GM23338 (cell line): ENCODE measurements around the gene LINGO4. TPM values are rescaled to one million over a fixed set of nuclear protein-coding genes. Genes with fewer than 3 reads are reported as not detected.

Experiments used
- ATAC-seq: fragments of 200-7000 bp; cut with Tn5 transposase; 3 replicates; pipeline ENCODE4 v1.9.1; 2020
- DNase-seq: peaks from one replicate; pipeline ENCODE4 v3.0.0-alpha.2; 2015; ENCODE audit warnings: low spot score
- H2AFZ ChIP-seq: fragments of 200-600 bp; sonication (generic); 2 replicates; pipeline ENCODE4 v1.8.0; 2016; ENCODE audit warnings: antibody characterized with exemption, mild to moderate bottlenecking, moderate library complexity
- H3F3A ChIP-seq: fragments of 200-600 bp; sonication (generic); replicated peaks from 2 replicates; pipeline ENCODE4 v1.8.0; 2017; ENCODE audit warnings: antibody characterized with exemption, mixed run types, low read depth
- H3K27ac ChIP-seq: fragments of 200-600 bp; sonication (generic); 2 replicates; pipeline ENCODE4 v1.6.1; 2016; ENCODE audit warnings: low read depth
- H3K27me3 ChIP-seq: fragments of 200-600 bp; sonication (generic); 2 replicates; pipeline ENCODE4 v1.8.0; 2016; ENCODE audit warnings: mild to moderate bottlenecking, mixed run types, moderate library complexity; ENCODE audit not compliant: insufficient read depth
- H3K36me3 ChIP-seq: fragments of 200-600 bp; sonication (generic); 2 replicates; pipeline ENCODE4 v1.8.0; 2016; ENCODE audit warnings: mild to moderate bottlenecking; ENCODE audit not compliant: insufficient read depth
- H3K4me1 ChIP-seq: fragments of 200-600 bp; sonication (generic); 2 replicates; pipeline ENCODE4 v1.8.0; 2016; ENCODE audit warnings: mild to moderate bottlenecking, moderate library complexity; ENCODE audit not compliant: insufficient read depth
- H3K4me2 ChIP-seq: fragments of 200-600 bp; sonication (generic); 2 replicates; pipeline ENCODE4 v1.7.1; 2017; ENCODE audit warnings: mixed run types
- H3K4me3 ChIP-seq: fragments of 200-600 bp; sonication (generic); 2 replicates; pipeline ENCODE4 v1.6.1; 2016; ENCODE audit warnings: mixed run types
- H3K79me2 ChIP-seq: fragments of 200-600 bp; sonication (generic); replicated peaks from 2 replicates; pipeline ENCODE4 v1.8.0; 2017; ENCODE audit warnings: mild to moderate bottlenecking; ENCODE audit not compliant: insufficient read depth
- H3K9me2 ChIP-seq: fragments of 200-600 bp; sonication (generic); 2 replicates; pipeline ENCODE4 v1.8.0; 2017; ENCODE audit not compliant: insufficient read depth
- H4K20me1 ChIP-seq: fragments of 200-600 bp; sonication (generic); replicated peaks from 2 replicates; pipeline ENCODE4 v1.8.0; 2017; ENCODE audit warnings: mild to moderate bottlenecking; ENCODE audit not compliant: insufficient read depth
- H3K27ac Mint-ChIP-seq: 2 replicates; pipeline ENCODE4 v1.8.0; 2020; ENCODE audit warnings: inconsistent platforms, mild to moderate bottlenecking, moderate library complexity, mixed read lengths
- H3K27me3 Mint-ChIP-seq: 3 replicates; pipeline ENCODE4 v1.8.0; 2022; ENCODE audit warnings: low read depth, mild to moderate bottlenecking, moderate library complexity, mixed read lengths, inconsistent platforms; ENCODE audit not compliant: insufficient read depth, poor library complexity
- H3K36me3 Mint-ChIP-seq: 3 replicates; pipeline ENCODE4 v1.8.0; 2021; ENCODE audit warnings: low read depth, mild to moderate bottlenecking, inconsistent platforms, moderate library complexity, mixed read lengths
- H3K4me1 Mint-ChIP-seq: 3 replicates; pipeline ENCODE4 v1.8.0; 2020; ENCODE audit warnings: mild to moderate bottlenecking, inconsistent platforms, mixed read lengths
- H3K4me3 Mint-ChIP-seq: 3 replicates; pipeline ENCODE4 v1.8.0; 2021; ENCODE audit warnings: moderate library complexity, mild to moderate bottlenecking, inconsistent platforms, mixed read lengths
- H3K9me3 Mint-ChIP-seq: 3 replicates; pipeline ENCODE4 v1.8.0; 2020; ENCODE audit warnings: moderate library complexity, mild to moderate bottlenecking, inconsistent platforms, mixed read lengths
- CREB1 ChIP-seq: fragments of 250-450 bp; sonication (Bioruptor Pico); IDR thresholded peaks from 2 replicates; pipeline ENCODE4 v1.5.0; 2020; ENCODE audit warnings: low read depth, mild to moderate bottlenecking, moderate library complexity
- EZH2 ChIP-seq: fragments of 200-600 bp; sonication (generic); IDR thresholded peaks from one replicate; pipeline ENCODE4 v1.8.0; 2017; ENCODE audit warnings: antibody characterized with exemption, mild to moderate bottlenecking, low read depth; ENCODE audit not compliant: unreplicated experiment
- EZH2phosphoT487 ChIP-seq: fragments of 200-600 bp; sonication (generic); IDR thresholded peaks from one replicate; pipeline ENCODE4 v1.8.1; 2018; ENCODE audit warnings: antibody characterized with exemption; ENCODE audit not compliant: unreplicated experiment
- JUNB ChIP-seq: IDR thresholded peaks from one replicate; pipeline ENCODE4 v1.6.1; 2016; ENCODE audit warnings: antibody characterized with exemption; ENCODE audit not compliant: unreplicated experiment
- NANOG ChIP-seq: IDR thresholded peaks from 2 replicates; pipeline ENCODE4 v1.6.1; 2016; ENCODE audit warnings: antibody characterized with exemption, borderline replicate concordance
- POLR2AphosphoS5 ChIP-seq: IDR thresholded peaks from 2 replicates; pipeline ENCODE4 v1.6.1; 2016; ENCODE audit warnings: antibody characterized with exemption, low read depth
- STAT1 ChIP-seq: IDR thresholded peaks from one replicate; pipeline ENCODE4 v1.6.1; 2016; ENCODE audit warnings: antibody characterized with exemption; ENCODE audit not compliant: unreplicated experiment
- ZNF114 ChIP-seq: fragments of 250-450 bp; sonication (Bioruptor Pico); IDR thresholded peaks from 2 replicates; pipeline ENCODE4 v1.5.0; 2020; ENCODE audit warnings: mild to moderate bottlenecking, moderate library complexity
- ZNF331 ChIP-seq: fragments of 250-450 bp; sonication (Bioruptor Pico); IDR thresholded peaks from 2 replicates; pipeline ENCODE4 v1.5.0; 2020; ENCODE audit warnings: low read depth, mild to moderate bottlenecking, moderate library complexity
- polyA plus RNA-seq: library from polyadenylated mRNA; unstranded; fragments of >200 nt; fragmentation: Nextera tagmentation; extraction: Ambion mirVana; gene quantifications from 2 replicates; pipeline ENCODE4 v1.2.1, GENCODE V29; 2016
- total RNA-seq: library from RNA; depleted of rRNA; stranded (reverse); fragments of >200 nt; shearing (Covaris generic); gene quantifications from 2 replicates; pipeline ENCODE4 v1.2.3, GENCODE V29; 2014
- TF ChIP-seq, protein P1 (sequence below): IDR thresholded peaks from one replicate; pipeline ENCODE4 v1.6.1; 2018; ENCODE audit warnings: antibody characterized with exemption; ENCODE audit not compliant: unreplicated experiment
- TF ChIP-seq, protein P2 (sequence below), 2 experiments: fragments of 200-600 bp in 1 of 2; sonication (generic) in 1 of 2; conservative IDR thresholded peaks; 2 replicates each; pipeline versions ENCODE4 v1.5.1 to v1.6.1; 2016 to 2017; ENCODE audit warnings: antibody characterized with exemption in 2 of 2, low read depth in 2 of 2, mild to moderate bottlenecking in 2 of 2, moderate library complexity in 1 of 2
- TF ChIP-seq, protein P3 (sequence below): IDR thresholded peaks from 2 replicates; pipeline ENCODE4 v1.6.1; 2016; ENCODE audit warnings: antibody characterized with exemption
- TF ChIP-seq, protein P4 (sequence below): fragments of 250-450 bp; sonication (Bioruptor Pico); IDR thresholded peaks from 2 replicates; pipeline ENCODE4 v1.5.0; 2020; ENCODE audit warnings: mild to moderate bottlenecking, moderate library complexity

Gene LINGO4
- total and polyA plus RNA-seq, 2 experiments from 2014 or later: not detected

DNA sequence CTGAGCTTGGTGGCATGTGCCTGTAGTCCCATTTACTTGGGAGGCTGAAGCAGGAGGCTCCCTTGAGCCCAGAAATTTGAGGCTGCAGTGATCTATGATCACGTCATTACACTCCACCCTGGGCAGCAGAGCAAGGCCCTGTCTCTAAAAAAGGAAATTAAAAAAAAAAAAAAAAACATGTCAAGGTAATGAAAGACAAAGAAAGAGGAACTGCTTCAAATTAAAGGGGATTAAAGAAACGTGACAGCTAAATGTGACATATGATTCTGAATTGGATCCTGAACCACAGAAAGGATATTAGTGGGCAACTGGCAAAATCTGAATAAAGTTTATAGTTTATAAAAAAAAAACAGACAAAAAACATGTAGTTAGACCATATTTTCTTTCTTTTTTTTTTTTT is 38.2 kb upstream of the LINGO4 start:
- peaks cover 5% of the 10 kb centered on the region; the same call in 1 of the 2 replicates for H3F3A ChIP-seq
- Mint-ChIP-seq H3K4me3 (no peak overlapping the region), H3K27me3 (peaks cover 21% of the 10 kb centered on the region), H3K4me1 (peaks cover 24% of the 10 kb centered on the region), H3K27ac (no peak overlapping the region), H3K36me3 (no peaks in the 10 kb centered on the region; the same call in 2 of the 3 replicates), H3K9me3 (no peaks in the 10 kb centered on the region; the same call in 2 of the 3 replicates)
- no peaks in the 10 kb centered on the region for H3K79me2 ChIP-seq
- H3K4me3 ChIP-seq: no peak overlapping the region
- H3K36me3 ChIP-seq: no peaks in the 10 kb centered on the region
- no peaks in the 10 kb centered on the region for H3K9me2 ChIP-seq
- H3K27me3 ChIP-seq: peaks cover 27% of the 10 kb centered on the region
- H3K4me2 ChIP-seq: no peak overlapping the region
- ATAC-seq: no peak
- peaks cover 14% of the 10 kb centered on the region for H3K4me1 ChIP-seq
- TF ChIP-seq, protein P1, sequence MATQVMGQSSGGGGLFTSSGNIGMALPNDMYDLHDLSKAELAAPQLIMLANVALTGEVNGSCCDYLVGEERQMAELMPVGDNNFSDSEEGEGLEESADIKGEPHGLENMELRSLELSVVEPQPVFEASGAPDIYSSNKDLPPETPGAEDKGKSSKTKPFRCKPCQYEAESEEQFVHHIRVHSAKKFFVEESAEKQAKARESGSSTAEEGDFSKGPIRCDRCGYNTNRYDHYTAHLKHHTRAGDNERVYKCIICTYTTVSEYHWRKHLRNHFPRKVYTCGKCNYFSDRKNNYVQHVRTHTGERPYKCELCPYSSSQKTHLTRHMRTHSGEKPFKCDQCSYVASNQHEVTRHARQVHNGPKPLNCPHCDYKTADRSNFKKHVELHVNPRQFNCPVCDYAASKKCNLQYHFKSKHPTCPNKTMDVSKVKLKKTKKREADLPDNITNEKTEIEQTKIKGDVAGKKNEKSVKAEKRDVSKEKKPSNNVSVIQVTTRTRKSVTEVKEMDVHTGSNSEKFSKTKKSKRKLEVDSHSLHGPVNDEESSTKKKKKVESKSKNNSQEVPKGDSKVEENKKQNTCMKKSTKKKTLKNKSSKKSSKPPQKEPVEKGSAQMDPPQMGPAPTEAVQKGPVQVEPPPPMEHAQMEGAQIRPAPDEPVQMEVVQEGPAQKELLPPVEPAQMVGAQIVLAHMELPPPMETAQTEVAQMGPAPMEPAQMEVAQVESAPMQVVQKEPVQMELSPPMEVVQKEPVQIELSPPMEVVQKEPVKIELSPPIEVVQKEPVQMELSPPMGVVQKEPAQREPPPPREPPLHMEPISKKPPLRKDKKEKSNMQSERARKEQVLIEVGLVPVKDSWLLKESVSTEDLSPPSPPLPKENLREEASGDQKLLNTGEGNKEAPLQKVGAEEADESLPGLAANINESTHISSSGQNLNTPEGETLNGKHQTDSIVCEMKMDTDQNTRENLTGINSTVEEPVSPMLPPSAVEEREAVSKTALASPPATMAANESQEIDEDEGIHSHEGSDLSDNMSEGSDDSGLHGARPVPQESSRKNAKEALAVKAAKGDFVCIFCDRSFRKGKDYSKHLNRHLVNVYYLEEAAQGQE: no peak
- TF ChIP-seq, protein P2, sequence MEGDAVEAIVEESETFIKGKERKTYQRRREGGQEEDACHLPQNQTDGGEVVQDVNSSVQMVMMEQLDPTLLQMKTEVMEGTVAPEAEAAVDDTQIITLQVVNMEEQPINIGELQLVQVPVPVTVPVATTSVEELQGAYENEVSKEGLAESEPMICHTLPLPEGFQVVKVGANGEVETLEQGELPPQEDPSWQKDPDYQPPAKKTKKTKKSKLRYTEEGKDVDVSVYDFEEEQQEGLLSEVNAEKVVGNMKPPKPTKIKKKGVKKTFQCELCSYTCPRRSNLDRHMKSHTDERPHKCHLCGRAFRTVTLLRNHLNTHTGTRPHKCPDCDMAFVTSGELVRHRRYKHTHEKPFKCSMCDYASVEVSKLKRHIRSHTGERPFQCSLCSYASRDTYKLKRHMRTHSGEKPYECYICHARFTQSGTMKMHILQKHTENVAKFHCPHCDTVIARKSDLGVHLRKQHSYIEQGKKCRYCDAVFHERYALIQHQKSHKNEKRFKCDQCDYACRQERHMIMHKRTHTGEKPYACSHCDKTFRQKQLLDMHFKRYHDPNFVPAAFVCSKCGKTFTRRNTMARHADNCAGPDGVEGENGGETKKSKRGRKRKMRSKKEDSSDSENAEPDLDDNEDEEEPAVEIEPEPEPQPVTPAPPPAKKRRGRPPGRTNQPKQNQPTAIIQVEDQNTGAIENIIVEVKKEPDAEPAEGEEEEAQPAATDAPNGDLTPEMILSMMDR (conservative IDR thresholded peaks at IDR 0.05; ENCODE audit: low read depth in 2 of 2): no peak
- no peak for TF ChIP-seq EZH2
- TF ChIP-seq JUNB: no peak
- TF ChIP-seq ZNF114: no peak
- no peak for TF ChIP-seq EZH2phosphoT487
- TF ChIP-seq POLR2AphosphoS5: no peak
- TF ChIP-seq STAT1: no peak
- TF ChIP-seq CREB1 (CRISPR knock-in tag): no peak
- no peak for TF ChIP-seq NANOG
- no peak for TF ChIP-seq ZNF331 (CRISPR knock-in tag)
- TF ChIP-seq, protein P3, sequence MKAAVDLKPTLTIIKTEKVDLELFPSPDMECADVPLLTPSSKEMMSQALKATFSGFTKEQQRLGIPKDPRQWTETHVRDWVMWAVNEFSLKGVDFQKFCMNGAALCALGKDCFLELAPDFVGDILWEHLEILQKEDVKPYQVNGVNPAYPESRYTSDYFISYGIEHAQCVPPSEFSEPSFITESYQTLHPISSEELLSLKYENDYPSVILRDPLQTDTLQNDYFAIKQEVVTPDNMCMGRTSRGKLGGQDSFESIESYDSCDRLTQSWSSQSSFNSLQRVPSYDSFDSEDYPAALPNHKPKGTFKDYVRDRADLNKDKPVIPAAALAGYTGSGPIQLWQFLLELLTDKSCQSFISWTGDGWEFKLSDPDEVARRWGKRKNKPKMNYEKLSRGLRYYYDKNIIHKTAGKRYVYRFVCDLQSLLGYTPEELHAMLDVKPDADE: no peak
- TF ChIP-seq, protein P4, sequence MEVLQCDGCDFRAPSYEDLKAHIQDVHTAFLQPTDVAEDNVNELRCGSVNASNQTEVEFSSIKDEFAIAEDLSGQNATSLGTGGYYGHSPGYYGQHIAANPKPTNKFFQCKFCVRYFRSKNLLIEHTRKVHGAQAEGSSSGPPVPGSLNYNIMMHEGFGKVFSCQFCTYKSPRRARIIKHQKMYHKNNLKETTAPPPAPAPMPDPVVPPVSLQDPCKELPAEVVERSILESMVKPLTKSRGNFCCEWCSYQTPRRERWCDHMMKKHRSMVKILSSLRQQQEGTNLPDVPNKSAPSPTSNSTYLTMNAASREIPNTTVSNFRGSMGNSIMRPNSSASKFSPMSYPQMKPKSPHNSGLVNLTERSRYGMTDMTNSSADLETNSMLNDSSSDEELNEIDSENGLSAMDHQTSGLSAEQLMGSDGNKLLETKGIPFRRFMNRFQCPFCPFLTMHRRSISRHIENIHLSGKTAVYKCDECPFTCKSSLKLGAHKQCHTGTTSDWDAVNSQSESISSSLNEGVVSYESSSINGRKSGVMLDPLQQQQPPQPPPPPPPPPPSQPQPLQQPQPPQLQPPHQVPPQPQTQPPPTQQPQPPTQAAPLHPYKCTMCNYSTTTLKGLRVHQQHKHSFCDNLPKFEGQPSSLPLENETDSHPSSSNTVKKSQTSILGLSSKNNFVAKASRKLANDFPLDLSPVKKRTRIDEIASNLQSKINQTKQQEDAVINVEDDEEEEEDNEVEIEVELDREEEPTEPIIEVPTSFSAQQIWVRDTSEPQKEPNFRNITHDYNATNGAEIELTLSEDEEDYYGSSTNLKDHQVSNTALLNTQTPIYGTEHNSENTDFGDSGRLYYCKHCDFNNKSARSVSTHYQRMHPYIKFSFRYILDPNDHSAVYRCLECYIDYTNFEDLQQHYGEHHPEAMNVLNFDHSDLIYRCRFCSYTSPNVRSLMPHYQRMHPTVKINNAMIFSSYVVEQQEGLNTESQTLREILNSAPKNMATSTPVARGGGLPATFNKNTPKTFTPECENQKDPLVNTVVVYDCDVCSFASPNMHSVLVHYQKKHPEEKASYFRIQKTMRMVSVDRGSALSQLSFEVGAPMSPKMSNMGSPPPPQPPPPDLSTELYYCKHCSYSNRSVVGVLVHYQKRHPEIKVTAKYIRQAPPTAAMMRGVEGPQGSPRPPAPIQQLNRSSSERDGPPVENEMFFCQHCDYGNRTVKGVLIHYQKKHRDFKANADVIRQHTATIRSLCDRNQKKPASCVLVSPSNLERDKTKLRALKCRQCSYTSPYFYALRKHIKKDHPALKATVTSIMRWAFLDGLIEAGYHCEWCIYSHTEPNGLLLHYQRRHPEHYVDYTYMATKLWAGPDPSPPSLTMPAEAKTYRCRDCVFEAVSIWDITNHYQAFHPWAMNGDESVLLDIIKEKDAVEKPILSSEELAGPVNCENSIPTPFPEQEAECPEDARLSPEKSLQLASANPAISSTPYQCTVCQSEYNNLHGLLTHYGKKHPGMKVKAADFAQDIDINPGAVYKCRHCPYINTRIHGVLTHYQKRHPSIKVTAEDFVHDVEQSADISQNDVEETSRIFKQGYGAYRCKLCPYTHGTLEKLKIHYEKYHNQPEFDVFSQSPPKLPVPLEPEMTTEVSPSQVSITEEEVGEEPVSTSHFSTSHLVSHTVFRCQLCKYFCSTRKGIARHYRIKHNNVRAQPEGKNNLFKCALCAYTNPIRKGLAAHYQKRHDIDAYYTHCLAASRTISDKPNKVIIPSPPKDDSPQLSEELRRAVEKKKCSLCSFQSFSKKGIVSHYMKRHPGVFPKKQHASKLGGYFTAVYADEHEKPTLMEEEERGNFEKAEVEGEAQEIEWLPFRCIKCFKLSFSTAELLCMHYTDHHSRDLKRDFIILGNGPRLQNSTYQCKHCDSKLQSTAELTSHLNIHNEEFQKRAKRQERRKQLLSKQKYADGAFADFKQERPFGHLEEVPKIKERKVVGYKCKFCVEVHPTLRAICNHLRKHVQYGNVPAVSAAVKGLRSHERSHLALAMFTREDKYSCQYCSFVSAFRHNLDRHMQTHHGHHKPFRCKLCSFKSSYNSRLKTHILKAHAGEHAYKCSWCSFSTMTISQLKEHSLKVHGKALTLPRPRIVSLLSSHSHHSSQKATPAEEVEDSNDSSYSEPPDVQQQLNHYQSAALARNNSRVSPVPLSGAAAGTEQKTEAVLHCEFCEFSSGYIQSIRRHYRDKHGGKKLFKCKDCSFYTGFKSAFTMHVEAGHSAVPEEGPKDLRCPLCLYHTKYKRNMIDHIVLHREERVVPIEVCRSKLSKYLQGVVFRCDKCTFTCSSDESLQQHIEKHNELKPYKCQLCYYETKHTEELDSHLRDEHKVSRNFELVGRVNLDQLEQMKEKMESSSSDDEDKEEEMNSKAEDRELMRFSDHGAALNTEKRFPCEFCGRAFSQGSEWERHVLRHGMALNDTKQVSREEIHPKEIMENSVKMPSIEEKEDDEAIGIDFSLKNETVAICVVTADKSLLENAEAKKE (CRISPR knock-in tag): no peak
- no peaks in the 10 kb centered on the region for H4K20me1 ChIP-seq
- no peak for DNase-seq
- H2AFZ ChIP-seq: no peak overlapping the region
- no peak overlapping the region for H3K27ac ChIP-seq
